CD4-positive, alpha-beta memory T cell (primary cell): Measurements from ENCODE around the gene CDK2. TPM values are rescaled to one million over a fixed set of nuclear protein-coding genes. Genes with fewer than 3 reads are reported as not detected.

Experiments
- CTCF ChIA-PET: fragments of 350-600 bp; sonication (Branson Sonifier 250); formaldehyde crosslinking; loops from one replicate; lab custom pipeline; 2021; ENCODE audit warnings: inconsistent platforms; ENCODE audit not compliant: partially characterized antibody; lab: Charles Lee
- POLR2A ChIA-PET: fragments of 350-600 bp; sonication (Branson Sonifier 250); formaldehyde crosslinking; loops from one replicate; lab custom pipeline; 2021; ENCODE audit not compliant: partially characterized antibody; lab: Charles Lee
- DNase-seq, 5 donors: peaks; one replicate each; pipeline versions ENCODE4 v3.0.0 to v3.0.0-alpha.2; 2020 to 2022; ENCODE audit warnings: mixed read lengths in 1 of 5
- H3K27ac ChIP-seq: one replicate; pipeline ENCODE4 v1.7.0; 2013; ENCODE audit warnings: low read depth, low read length
- H3K27me3 ChIP-seq: 2 replicates; pipeline ENCODE4 v1.7.0; 2013; ENCODE audit warnings: mild to moderate bottlenecking, low read length, moderate library complexity; ENCODE audit not compliant: insufficient read depth
- H3K36me3 ChIP-seq: 2 replicates; pipeline ENCODE4 v1.7.0; 2013; ENCODE audit warnings: mild to moderate bottlenecking, low read length, moderate library complexity; ENCODE audit not compliant: insufficient read depth
- H3K4me1 ChIP-seq: 2 replicates; pipeline ENCODE4 v1.7.0; 2013; ENCODE audit warnings: mild to moderate bottlenecking, low read length, moderate library complexity; ENCODE audit not compliant: insufficient read depth
- H3K4me3 ChIP-seq, 2 donors: one replicate each; pipeline ENCODE4 v1.7.0; 2013; ENCODE audit warnings: low read length in 2 of 2, mild to moderate bottlenecking in 1 of 2
- H3K9me3 ChIP-seq, 2 donors: one replicate each; pipeline ENCODE4 v1.7.0; 2013; ENCODE audit warnings: low read length in 2 of 2, control low read depth in 1 of 2; ENCODE audit not compliant: control insufficient read depth in 1 of 2
- H3K27ac Mint-ChIP-seq, 7 donors: one replicate each; pipeline ENCODE4 v1.8.0; 2020 to 2021; ENCODE audit warnings: mixed read lengths in 7 of 7, mild to moderate bottlenecking in 6 of 7, inconsistent platforms in 3 of 7, moderate library complexity in 3 of 7
- H3K27me3 Mint-ChIP-seq, 2 donors: one replicate each; pipeline ENCODE4 v1.8.0; 2020 to 2021; ENCODE audit warnings: mixed read lengths in 2 of 2
- H3K36me3 Mint-ChIP-seq, 2 donors: one replicate each; pipeline ENCODE4 v1.8.0; 2020 to 2021; ENCODE audit warnings: mixed read lengths in 2 of 2, inconsistent platforms in 1 of 2, mild to moderate bottlenecking in 1 of 2
- H3K4me1 Mint-ChIP-seq, 4 donors: one replicate each; pipeline ENCODE4 v1.8.0; 2020 to 2021; ENCODE audit warnings: mixed read lengths in 4 of 4, mild to moderate bottlenecking in 1 of 4
- H3K4me3 Mint-ChIP-seq, 8 donors: one replicate each; pipeline ENCODE4 v1.8.0; 2020 to 2021; ENCODE audit warnings: mixed read lengths in 8 of 8, mild to moderate bottlenecking in 7 of 8, moderate library complexity in 6 of 8, inconsistent platforms in 3 of 8
- H3K9me3 Mint-ChIP-seq, 8 donors: one replicate each; pipeline ENCODE4 v1.8.0; 2020 to 2021; ENCODE audit warnings: mixed read lengths in 8 of 8, mild to moderate bottlenecking in 5 of 8, inconsistent platforms in 3 of 8, moderate library complexity in 1 of 8
- intact Hi-C: fragments of 100-400 bp; cut with micrococcal nuclease; formaldehyde crosslinking; loops from one replicate; pipeline ENCODE4 v1.15.1; 2023
- polyA plus RNA-seq, 2 donors: library from polyadenylated mRNA; unstranded; fragments of 300-500 nt; fragmentation: Illumina TruSeq; gene quantifications; one replicate each; pipeline ENCODE4 v1.2.3, GENCODE V29; 2021
- total RNA-seq, 2 experiments: library from RNA; stranded (reverse); gene quantifications; one replicate each; pipeline ENCODE4 v1.2.3, GENCODE V29; 2021

CDK2 gene
- total and polyA plus RNA-seq, 4 experiments from 2014 or later = 4.7 to 21.5 (median 11.6) TPM

GRCh38 chr12:55946553-55946952 is 20.1 kb upstream of the CDK2 start:
- Mint-ChIP-seq H3K4me1 (peaks cover 17 to 44% (median 26%) of the 10 kb centered on the region in 4 donors), H3K9me3 (no peaks in the 10 kb centered on the region), H3K27me3 (no peaks in the 10 kb centered on the region), H3K36me3 (peaks cover 67 to 71% of the 10 kb centered on the region in 2 donors), H3K4me3 (no peak overlapping the region), H3K27ac (peak overlapping the region in 6 of 7 donors; percentile 43 to 74 (median 58))
- H3K27me3 ChIP-seq = no peaks in the 10 kb centered on the region
- peaks cover 9% of the 10 kb centered on the region for H3K4me1 ChIP-seq
- intact Hi-C loops = no loop called here
- DNase-seq = no peak
- H3K4me3 ChIP-seq = no peak overlapping the region
- peaks cover 73% of the 10 kb centered on the region for H3K36me3 ChIP-seq
- POLR2A ChIA-PET = interaction anchor here (0.6 to 47.8 kb wide), 6 partner anchors 3 to 208 kb away, joined by 3 to 1214 read pairs (median 11); partner anchors contain the start of genes DGKA, DNAJC14, PYM1 and RAB5B
- CTCF ChIA-PET = interaction anchor here (1.3 to 3.0 kb wide), 2 partner anchors 9 to 20 kb away, joined by 4 to 13 read pairs; no protein-coding TSS in a partner anchor
- H3K9me3 ChIP-seq = no peaks in the 10 kb centered on the region
- H3K27ac ChIP-seq = no peak overlapping the region

- no peak overlapping the region for H3K4me3 ChIP-seq
- Mint-ChIP-seq H3K9me3 (no peaks in the 10 kb centered on the region), H3K4me1 (peaks cover 13 to 28% (median 19%) of the 10 kb centered on the region in 4 donors), H3K36me3 (peaks cover 35 to 49% of the 10 kb centered on the region in 2 donors), H3K27me3 (no peaks in the 10 kb centered on the region), H3K27ac (peak overlapping the region in 5 of 7 donors; percentile 19 to 76 (median 44)), H3K4me3 (no peak overlapping the region)
- H3K9me3 ChIP-seq = no peaks in the 10 kb centered on the region
- ChIA-PET POLR2A (interaction anchor here (0.9 to 38.8 kb wide), 13 partner anchors 14 to 267 kb away, joined by 3 to 1214 read pairs (median 7); partner anchors contain the start of genes DGKA, DNAJC14, ORMDL2 and PA2G4), CTCF (interaction anchor here (0.6 to 2.6 kb wide), 10 partner anchors 8 to 292 kb away, joined by 3 to 15 read pairs (median 6); partner anchors contain the start of gene RAB5B)
- DNase-seq = no peak
- H3K4me1 ChIP-seq = peaks cover 21% of the 10 kb centered on the region
- H3K27ac ChIP-seq = no peak overlapping the region
- H3K36me3 ChIP-seq = peaks cover 36% of the 10 kb centered on the region
- intact Hi-C loops = no loop called here
- H3K27me3 ChIP-seq = no peaks in the 10 kb centered on the region
Measured at GRCh38 chr12:55955344-55955743, 11.3 kb upstream of the CDK2 start.

- H3K4me3 Mint-ChIP-seq = no peak overlapping the region
- H3K9me3 ChIP-seq = no peaks in the 10 kb centered on the region
- H3K9me3 Mint-ChIP-seq = no peaks in the 10 kb centered on the region
- peaks cover 13 to 28% (median 19%) of the 10 kb centered on the region in 4 donors for H3K4me1 Mint-ChIP-seq
- no peak overlapping the region for H3K4me3 ChIP-seq
- peaks cover 34% of the 10 kb centered on the region for H3K36me3 ChIP-seq
- peaks cover 34 to 48% of the 10 kb centered on the region in 2 donors for H3K36me3 Mint-ChIP-seq
- H3K27ac Mint-ChIP-seq = peak overlapping the region; percentile 30 to 76 (median 69)
- POLR2A ChIA-PET = interaction anchor here (0.9 to 38.8 kb wide), 12 partner anchors 13 to 266 kb away, joined by 3 to 1214 read pairs (median 10); partner anchors contain the start of genes DGKA, DNAJC14, ORMDL2 and PA2G4
- intact Hi-C loops = loop anchor here (2.0 kb wide), 1 partner anchor 17 kb away; no protein-coding TSS in a partner anchor
- CTCF ChIA-PET = interaction anchor here (0.9 to 2.6 kb wide), 9 partner anchors 9 to 217 kb away, joined by 3 to 15 read pairs (median 6); partner anchors contain the start of gene RAB5B
- peaks cover 21% of the 10 kb centered on the region for H3K4me1 ChIP-seq
- no peaks in the 10 kb centered on the region for H3K27me3 Mint-ChIP-seq
- H3K27me3 ChIP-seq = no peaks in the 10 kb centered on the region
- H3K27ac ChIP-seq = no peak overlapping the region
- peak in 4 of 5 donors; percentile 26 to 66 (median 31) for DNase-seq
Measured at GRCh38 chr12:55955800-55956508, 10.7 kb upstream of the CDK2 start.

- Histone ChIP-seq H3K27me3 (no peaks in the 10 kb centered on the region), H3K36me3 (peaks cover 21% of the 10 kb centered on the region), H3K4me1 (peaks cover 21% of the 10 kb centered on the region), H3K4me3 (no peak overlapping the region), H3K9me3 (no peaks in the 10 kb centered on the region), H3K27ac (peak overlapping the region; percentile 20)
- no peak for DNase-seq
- intact Hi-C loops = loop anchor here (2.0 kb wide), 1 partner anchor 16 kb away; no protein-coding TSS in a partner anchor
- no peaks in the 10 kb centered on the region for H3K27me3 Mint-ChIP-seq
- CTCF ChIA-PET = interaction anchor here (0.9 to 2.6 kb wide), 5 partner anchors 11 to 39 kb away, joined by 3 to 7 read pairs (median 4); no protein-coding TSS in a partner anchor
- peak overlapping the region; percentile 67 to 92 (median 87) for H3K27ac Mint-ChIP-seq
- POLR2A ChIA-PET = interaction anchor here (0.6 to 38.8 kb wide), 12 partner anchors 12 to 980 kb away, joined by 3 to 1214 read pairs (median 7); partner anchors contain the start of genes DGKA, ORMDL2, PA2G4 and PYM1
- H3K9me3 Mint-ChIP-seq = no peaks in the 10 kb centered on the region
- peak overlapping the region in 1 of 8 donors; percentile 34 for H3K4me3 Mint-ChIP-seq
- H3K4me1 Mint-ChIP-seq = peaks cover 11 to 28% (median 18%) of the 10 kb centered on the region in 4 donors
- peaks cover 20 to 35% of the 10 kb centered on the region in 2 donors for H3K36me3 Mint-ChIP-seq
Measured at GRCh38 chr12:55957106-55957859, 9.3 kb upstream of the CDK2 start.

- intact Hi-C loops = no loop called here
- Mint-ChIP-seq H3K9me3 (no peaks in the 10 kb centered on the region), H3K4me1 (peaks cover 15 to 34% (median 23%) of the 10 kb centered on the region in 4 donors), H3K27me3 (no peaks in the 10 kb centered on the region), H3K4me3 (no peak overlapping the region), H3K36me3 (peaks cover 0 to 5% of the 10 kb centered on the region in 2 donors), H3K27ac (peak overlapping the region in 1 of 7 donors; percentile 46)
- Histone ChIP-seq H3K27me3 (no peaks in the 10 kb centered on the region), H3K9me3 (no peaks in the 10 kb centered on the region), H3K4me1 (peaks cover 19% of the 10 kb centered on the region), H3K36me3 (no peaks in the 10 kb centered on the region), H3K27ac (no peak overlapping the region), H3K4me3 (no peak overlapping the region)
- ChIA-PET POLR2A (no interaction called here), CTCF (no interaction called here)
- DNase-seq = no peak
Measured at GRCh38 chr12:55963760-55964159, 2.9 kb upstream of the CDK2 start.

GRCh38 chr12:55965240-55965639 is 1.4 kb upstream of the CDK2 start:
- H3K9me3 Mint-ChIP-seq = no peaks in the 10 kb centered on the region
- peaks cover 0 to 5% of the 10 kb centered on the region in 2 donors for H3K36me3 Mint-ChIP-seq
- peak overlapping the region in 5 of 8 donors; percentile 10 to 96 (median 56) for H3K4me3 Mint-ChIP-seq
- CTCF ChIA-PET = no interaction called here
- no peaks in the 10 kb centered on the region for H3K27me3 Mint-ChIP-seq
- Histone ChIP-seq H3K27me3 (no peaks in the 10 kb centered on the region), H3K4me1 (peaks cover 19% of the 10 kb centered on the region), H3K9me3 (no peaks in the 10 kb centered on the region), H3K36me3 (no peaks in the 10 kb centered on the region), H3K27ac (no peak overlapping the region), H3K4me3 (no peak overlapping the region)
- no peak overlapping the region for H3K27ac Mint-ChIP-seq
- DNase-seq = no peak
- POLR2A ChIA-PET = interaction anchor here (1.6 kb wide), 1 partner anchor 9 kb away, joined by 6 read pairs; the partner anchor contains the start of gene RAB5B
- H3K4me1 Mint-ChIP-seq = peaks cover 15 to 35% (median 23%) of the 10 kb centered on the region in 4 donors
- intact Hi-C loops = no loop called here
